Heart left ventricle (tissue), 16 donors: ENCODE measurements around the gene LCE3D. TPM values are rescaled to one million over a fixed set of nuclear protein-coding genes. Genes with fewer than 3 reads are reported as not detected.
"Not testable (repeated sequence)": the region's sequence is repeated elsewhere in the genome, so short reads cannot be mapped to it uniquely, and the experiment has no call there.

Source experiments
- ATAC-seq, 4 donors: fragments of 200-7000 bp; cut with Tn5 transposase; one replicate each; pipeline ENCODE4 v1.9.1; 2020 to 2022; ENCODE audit warnings: moderate library complexity in 4 of 4, mild to moderate bottlenecking in 3 of 4, moderate number of reproducible peaks in 1 of 4
- DNase-seq, 5 donors: peaks; one replicate each; pipeline ENCODE4 v3.0.0-alpha.2; 2020
- H3K27ac ChIP-seq, 12 donors: fragments of 200-600 bp; sonication (generic) in 4 of 12; one replicate each; pipeline versions ENCODE4 v1.5.0 to v1.8.0; 2016 to 2022; ENCODE audit warnings: mild to moderate bottlenecking in 2 of 12
- H3K27me3 ChIP-seq, 9 donors: fragments of 200-600 bp; sonication (generic) in 2 of 9; one replicate each; pipeline versions ENCODE4 v1.5.1 to v1.8.0; 2016 to 2022; ENCODE audit warnings: mild to moderate bottlenecking in 3 of 9
- H3K36me3 ChIP-seq, 9 donors: fragments of 200-600 bp; sonication (generic) in 2 of 9; one replicate each; pipeline versions ENCODE4 v1.5.0 to v1.8.0; 2018 to 2022; ENCODE audit warnings: mild to moderate bottlenecking in 2 of 9
- H3K4me1 ChIP-seq, 12 donors: fragments of 200-600 bp; sonication (generic) in 4 of 12; one replicate each; pipeline versions ENCODE4 v1.5.0 to v1.8.0; 2016 to 2022; ENCODE audit warnings: mild to moderate bottlenecking in 3 of 12
- H3K4me3 ChIP-seq, 12 donors: fragments of 200-600 bp; sonication (generic) in 4 of 12; one replicate each; pipeline versions ENCODE4 v1.5.0 to v1.8.0; 2017 to 2022; ENCODE audit warnings: mild to moderate bottlenecking in 9 of 12, moderate library complexity in 4 of 12
- H3K9me3 ChIP-seq, 12 donors: fragments of 200-600 bp; sonication (generic) in 4 of 12; one replicate each; pipeline versions ENCODE4 v1.5.0 to v1.8.0; 2016 to 2022; ENCODE audit warnings: mild to moderate bottlenecking in 1 of 12
- CTCF ChIP-seq, 12 donors: fragments of 200-600 bp; sonication (generic) in 4 of 12; IDR thresholded peaks; one replicate each; pipeline versions ENCODE4 v1.5.0 to v1.8.0; 2018 to 2022; ENCODE audit warnings: antibody characterized with exemption in 12 of 12, mild to moderate bottlenecking in 5 of 12
- POLR2A ChIP-seq, 2 donors: fragments of 450-650 bp; IDR thresholded peaks; one replicate each; pipeline ENCODE4 v1.6.1; 2017; ENCODE audit warnings: antibody characterized with exemption in 2 of 2, mild to moderate bottlenecking in 2 of 2, moderate library complexity in 2 of 2
- WGBS, 4 donors: extraction: QIAGEN DNeasy Blood & Tissue Kit in 2 of 4; methylation state at CpG; one replicate each; pipeline versions ENCODE4 v1.1.5 to v1.1.7; 2013 to 2018; 5-methylcytosine and 5-hydroxymethylcytosine counted together
- intact Hi-C, 10 donors: fragments of 100-400 bp; cut with DNase I; formaldehyde crosslinking; loops; one replicate each; pipeline versions ENCODE4 v1.11.1 to v1.14.2; 2022
- polyA plus RNA-seq, 2 donors: library from polyadenylated mRNA; stranded (reverse); fragments of 200-250 nt; gene quantifications; one replicate each; pipeline ENCODE4 v1.2.3, GENCODE V29; 2013
- total RNA-seq, 9 donors: library from RNA; depleted of rRNA in 2 of 9; stranded (reverse); fragments of >200 nt in 2 of 9; fragmentation: NEBNext Ultra II Directional in 3 of 9; extraction: Animal tissue kit (Norgen Biotek cat#: 25700) in 3 of 9; gene quantifications; one replicate each; pipeline versions ENCODE4 v1.1.0 to v1.2.4, GENCODE V29; 2016 to 2023
- donor health status: ischemic (EF 13 %, LVEDD 7.1; RV severe dilation, severe dysfunction).
- donor health status: healthy with polysubstance abuse.
- donor health status: DM: no; HTN: yes; CAD: no.
- donor health status: DM: no; HTN: no; CAD: no.
- donor health status: ischemic (EF 25% LVEDD 6.9; RV normal size, moderate dysfunction).
- donor health status: ischemic (EF 25% LVEDD 5.7; RV mildly dilated, moderate dysfunction).
- donor health status: healthy.
- donor health status: DM: yes; HTN: yes; CAD: no.
- donor health status: ischemic (EF 35%, LVEDD 5.7; RV mildly dilated, moderate dysfunction).
- donor health status: nonischemic (EF 11% LVEDD 7.7; RV severe dilation, severe dysfunction).
- donor health status: DM: yes; HTN: yes; CAD: no.
- donor health status: PGD.
- donor health status: ischemic (EF 29% LVEDD 5.4; RV normal size, mild dysfunction).
- donor health status: nonischemic (EF 23%, LVEDD 6.1; RV moderate dilation, normal function).

The LCE3D gene
- total and polyA plus RNA-seq, 11 donors, result not detected

- WGBS, 4 donors, result 76 to 80% (median 77%) methylated on average over 14 of the region's 14 CpGs
- Histone ChIP-seq H3K4me1 (no peaks in the 10 kb centered on the region), H3K4me3 (no peak overlapping the region), H3K27me3 (no peaks in the 10 kb centered on the region), H3K27ac (no peak overlapping the region), H3K36me3 (no peaks in the 10 kb centered on the region), H3K9me3 (peaks cover 0 to 33% (median 7%) of the 10 kb centered on the region in 12 donors)
- ATAC-seq (no peak), DNase-seq (no peak)
- no peak for TF ChIP-seq CTCF (IDR thresholded peaks at IDR 0.05)
- no peak for TF ChIP-seq POLR2A (IDR thresholded peaks at IDR 0.05)
- intact Hi-C loops, result no loop called here
These were observed 14.6 kb downstream of the LCE3D start for GRCh38 chr1:152565535-152566215.

GRCh38 chr1:152565115-152565514, 15.2 kb downstream of the LCE3D start:
- 47 to 60% (median 51%) methylated on average over 2 of the region's 2 CpGs for WGBS, 4 donors
- ATAC-seq (no peak), DNase-seq (no peak)
- Histone ChIP-seq H3K27me3 (no peaks in the 10 kb centered on the region), H3K27ac (no peak overlapping the region), H3K4me3 (no peak overlapping the region), H3K9me3 (peaks cover 0 to 28% (median 5%) of the 10 kb centered on the region in 12 donors), H3K36me3 (no peaks in the 10 kb centered on the region), H3K4me1 (no peaks in the 10 kb centered on the region)
- TF ChIP-seq CTCF (IDR thresholded peaks at IDR 0.05) (no peak), POLR2A (IDR thresholded peaks at IDR 0.05) (no peak)
- intact Hi-C loops, result no loop called here

GRCh38 chr1:152548358-152548757, 32.0 kb downstream of the LCE3D start:
- WGBS, 4 donors, result 60 to 67% methylated on average over 1 of the region's 1 CpG; no CpG with 5 or more reads in 2 of the 4 donors
- H3K9me3 ChIP-seq, result peaks cover 0 to 14% (median 0%) of the 10 kb centered on the region in 12 donors
- H3K27ac ChIP-seq, H3K4me1 ChIP-seq, ATAC-seq, intact Hi-C loops, H3K27me3 ChIP-seq, H3K36me3 ChIP-seq, H3K4me3 ChIP-seq, DNase-seq: not testable (repeated sequence)

GRCh38 chr1:152546704-152547103, 33.6 kb downstream of the LCE3D start:
- no peak overlapping the region for H3K4me3 ChIP-seq
- DNase-seq (no peak), ATAC-seq (no peak)
- peaks cover 0 to 12% (median 0%) of the 10 kb centered on the region in 12 donors for H3K9me3 ChIP-seq
- H3K27ac ChIP-seq, result no peak overlapping the region
- WGBS, 4 donors, result 46 to 80% (median 50%) methylated on average over 1 of the region's 1 CpG; no CpG with 5 or more reads in 1 of the 4 donors
- intact Hi-C loops, result no loop called here
- H3K4me1 ChIP-seq, result no peaks in the 10 kb centered on the region
- no peaks in the 10 kb centered on the region for H3K36me3 ChIP-seq
- H3K27me3 ChIP-seq, result peaks cover 0 to 2% (median 0%) of the 10 kb centered on the region in 9 donors
- TF ChIP-seq CTCF (IDR thresholded peaks at IDR 0.05), result no peak
- TF ChIP-seq POLR2A (IDR thresholded peaks at IDR 0.05), result no peak
